HG03575 (cell line): Measurements from ENCODE around the gene IFI27L1.
"Not testable (repeated sequence)": the region's sequence is repeated elsewhere in the genome, so short reads cannot be mapped to it uniquely, and the experiment has no call there.

Experiments used
- ATAC-seq: cut with Tn5 transposase; IDR thresholded peaks from one replicate; pipeline ENCODE4 v1.9.1; 2021; ENCODE audit not compliant: unreplicated experiment, insufficient number of reproducible peaks, low FRiP score; ENCODE audit errors: extremely low read depth

IFI27L1 gene

GRCh38 chr14:94046696-94047250 lies 34.3 kb upstream of the IFI27L1 start:
- no peak for ATAC-seq

GRCh38 chr14:94047581-94047980 lies 33.5 kb upstream of the IFI27L1 start:
- ATAC-seq = no peak

- no peak for ATAC-seq
Observed at GRCh38 chr14:94048691-94049624, 32.2 kb upstream of the IFI27L1 start.

- ATAC-seq = no peak
Observed at GRCh38 chr14:94049625-94050023, 31.5 kb upstream of the IFI27L1 start.

GRCh38 chr14:94050231-94050880 lies 30.8 kb upstream of the IFI27L1 start:
- no peak for ATAC-seq

- ATAC-seq = no peak
Observed at GRCh38 chr14:94051115-94051514, 30.0 kb upstream of the IFI27L1 start.

- no peak for ATAC-seq
Observed at GRCh38 chr14:94051779-94052178, 29.3 kb upstream of the IFI27L1 start.

- no peak for ATAC-seq
Observed at GRCh38 chr14:94052199-94052598, 28.9 kb upstream of the IFI27L1 start.

GRCh38 chr14:94052662-94053061 lies 28.4 kb upstream of the IFI27L1 start:
- ATAC-seq = no peak

- no peak for ATAC-seq
Observed at GRCh38 chr14:94054401-94054800, 26.7 kb upstream of the IFI27L1 start.

GRCh38 chr14:94054936-94055335 lies 26.2 kb upstream of the IFI27L1 start:
- no peak for ATAC-seq

GRCh38 chr14:94056579-94057308 lies 24.4 kb upstream of the IFI27L1 start:
- ATAC-seq = no peak

GRCh38 chr14:94058128-94058673 lies 22.9 kb upstream of the IFI27L1 start:
- no peak for ATAC-seq

GRCh38 chr14:94058674-94059138 lies 22.4 kb upstream of the IFI27L1 start:
- ATAC-seq = no peak

GRCh38 chr14:94059998-94060397 lies 21.1 kb upstream of the IFI27L1 start:
- no peak for ATAC-seq

- ATAC-seq = no peak
Observed at GRCh38 chr14:94062344-94062940, 18.7 kb upstream of the IFI27L1 start.

GRCh38 chr14:94066089-94066676 lies 14.9 kb upstream of the IFI27L1 start:
- ATAC-seq = no peak

GRCh38 chr14:94072076-94072475 lies 9.0 kb upstream of the IFI27L1 start:
- ATAC-seq = not testable (repeated sequence)
